ENCODE data around the gene PLA2G2D.
"Not testable (repeated sequence)": the region's sequence is repeated elsewhere in the genome, so short reads cannot be mapped to it uniquely, and the experiment has no call there.

PLA2G2D gene

DNA sequence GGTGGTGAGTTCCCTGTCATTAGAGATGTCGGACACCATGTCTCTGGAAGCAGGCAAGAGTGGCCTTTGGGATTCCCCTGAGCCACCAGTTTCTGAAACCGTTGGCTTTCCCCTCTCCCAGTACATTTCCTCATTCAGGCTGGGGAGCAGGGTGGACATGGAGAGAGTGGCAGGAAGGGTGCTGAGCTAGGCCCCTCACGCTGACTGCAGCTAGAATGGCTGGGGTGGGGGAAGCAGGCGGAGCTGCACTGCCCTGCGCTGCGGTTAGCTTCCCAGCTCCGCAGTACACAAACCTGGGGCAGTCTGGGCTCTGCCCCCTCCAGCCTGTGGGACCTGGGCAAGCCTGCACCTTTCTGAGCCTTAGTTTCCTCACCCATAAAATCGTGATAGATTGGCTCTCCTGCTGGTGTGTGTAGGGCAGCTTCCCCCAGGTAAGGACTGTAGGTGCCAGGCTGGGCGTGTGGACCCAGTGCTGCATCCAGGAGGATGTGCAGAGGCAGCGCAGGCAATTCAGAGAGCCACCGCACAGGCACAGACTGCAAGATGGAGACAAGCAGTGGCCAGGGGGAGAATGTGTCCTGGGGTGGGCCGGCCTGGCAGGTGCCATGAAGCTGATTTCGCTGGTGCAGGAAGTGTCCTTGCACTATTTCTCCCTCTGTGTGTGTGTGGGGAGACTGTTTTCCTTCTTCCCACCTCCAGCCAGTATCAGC lies 22.8 kb upstream of the PLA2G2D start:
- FAIRE-seq, result no peak

DNA sequence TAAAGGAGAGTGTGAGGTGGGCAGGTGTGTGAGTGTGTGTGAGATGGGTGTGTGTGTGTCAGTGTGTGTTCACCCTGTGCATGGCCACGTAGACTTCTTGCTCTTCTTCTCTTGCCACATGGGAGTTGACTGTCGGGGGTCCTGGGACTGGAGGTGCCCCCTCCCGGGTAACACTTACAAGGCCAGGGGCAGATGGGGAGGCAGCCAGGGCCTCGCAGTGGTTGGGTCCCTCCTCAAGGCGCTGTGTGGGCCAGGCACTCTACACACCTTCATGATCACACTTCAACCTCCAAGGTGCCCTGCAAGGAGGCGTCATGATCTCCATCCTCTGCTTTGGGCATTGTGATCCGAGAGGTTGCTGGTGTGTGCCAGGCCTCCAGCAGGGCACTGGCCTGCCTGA lies 22.1 kb upstream of the PLA2G2D start:
- FAIRE-seq, result no peak

- FAIRE-seq, result no peak
Measured at GRCh38 chr1:20141001-20141400, 21.7 kb upstream of the PLA2G2D start.

- no peak for FAIRE-seq
Measured at GRCh38 chr1:20139776-20140612, 20.7 kb upstream of the PLA2G2D start.

GRCh38 chr1:20138961-20139550 lies 19.7 kb upstream of the PLA2G2D start, which contains the start of gene PLA2G2F:
Gene PLA2G2F (plus strand): TSS chr1:20139323. CDS start chr1:20139428, 105 bp downstream.
- FAIRE-seq, result no peak

- no peak for FAIRE-seq
Measured at GRCh38 chr1:20138346-20138745, 19.0 kb upstream of the PLA2G2D start.

DNA sequence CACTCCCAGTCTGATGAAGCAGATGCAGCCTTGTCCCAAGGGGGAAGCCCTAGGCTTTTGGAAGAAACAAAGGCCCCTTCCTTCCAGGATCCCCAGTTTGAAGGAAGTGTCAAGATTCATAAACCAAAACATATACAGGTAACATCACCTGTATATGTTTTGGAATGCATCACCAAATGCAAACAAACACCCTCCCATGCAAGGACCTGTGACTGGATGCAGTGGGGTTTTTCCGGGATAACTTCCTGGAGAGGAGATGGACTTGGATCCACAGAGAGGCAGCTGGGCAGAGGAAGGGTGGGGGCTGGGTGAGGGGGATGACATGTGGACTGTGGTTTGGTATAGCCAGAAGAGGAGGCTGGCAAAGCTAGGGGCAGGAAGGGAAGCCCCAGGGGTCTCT lies 18.3 kb upstream of the PLA2G2D start:
- no peak for FAIRE-seq

GRCh38 chr1:20137055-20137454 lies 17.7 kb upstream of the PLA2G2D start:
- no peak for FAIRE-seq

DNA sequence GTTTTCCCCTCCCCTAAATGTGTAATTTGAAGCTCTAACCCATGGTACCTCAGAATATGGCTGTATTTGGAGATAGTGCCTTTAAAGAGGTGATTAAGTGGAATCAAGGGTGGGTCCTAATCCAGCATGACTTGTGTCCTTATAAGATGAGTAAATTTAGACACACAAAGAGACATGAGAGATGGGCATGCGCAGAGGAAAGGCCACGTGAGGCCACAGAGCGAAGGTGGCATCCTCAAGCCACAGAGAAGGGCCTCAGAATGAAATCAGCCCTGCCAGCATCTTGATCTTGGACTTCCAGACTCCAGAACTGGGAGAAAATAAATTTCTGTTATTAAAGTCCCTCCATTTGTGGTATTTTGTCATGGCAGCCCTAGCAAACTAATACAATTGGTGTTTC lies 16.9 kb upstream of the PLA2G2D start:
- FAIRE-seq, result no peak

GRCh38 chr1:20134995-20135394 lies 15.7 kb upstream of the PLA2G2D start:
- FAIRE-seq, result no peak

- not testable (repeated sequence) for FAIRE-seq
Measured at GRCh38 chr1:20130518-20130917, 11.2 kb upstream of the PLA2G2D start.

- no peak for FAIRE-seq
Measured at GRCh38 chr1:20126806-20127440, 7.6 kb upstream of the PLA2G2D start.

DNA sequence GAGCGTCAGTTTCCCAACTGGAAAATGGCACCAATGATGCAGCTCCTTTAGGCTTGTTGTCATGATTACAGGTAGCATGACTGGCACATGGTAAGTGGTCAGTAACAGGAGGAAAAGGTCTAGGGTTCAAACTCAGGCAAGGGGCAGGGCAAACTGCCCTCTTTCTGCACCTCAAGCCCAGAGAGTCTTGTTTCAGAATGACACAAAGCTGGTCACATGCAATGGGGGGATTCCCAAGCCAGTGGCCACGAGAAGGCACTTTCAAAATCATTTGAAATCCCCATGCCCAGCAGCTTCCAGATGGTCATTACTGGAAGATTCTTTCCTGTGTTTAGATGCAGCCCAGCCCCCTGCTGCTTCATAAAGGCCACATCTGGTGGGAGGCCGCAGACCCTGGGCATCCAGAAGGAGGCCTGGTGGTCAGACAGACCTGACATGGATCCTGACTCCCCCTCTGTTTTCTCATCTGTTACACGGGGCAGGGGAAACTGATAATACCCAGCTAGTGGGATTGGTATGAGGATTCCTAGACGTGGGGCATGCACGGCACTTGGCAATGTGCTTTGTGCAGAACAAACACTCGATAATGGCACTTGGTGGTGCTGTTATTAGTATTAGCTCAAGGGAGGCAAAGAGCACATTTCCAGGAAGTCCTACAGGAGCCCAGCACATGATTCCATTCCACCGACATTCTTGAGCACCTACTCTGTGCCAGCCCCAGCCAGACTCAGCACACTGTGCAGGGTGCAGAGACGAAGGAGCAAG lies 6.9 kb upstream of the PLA2G2D start:
- no peak for FAIRE-seq

DNA sequence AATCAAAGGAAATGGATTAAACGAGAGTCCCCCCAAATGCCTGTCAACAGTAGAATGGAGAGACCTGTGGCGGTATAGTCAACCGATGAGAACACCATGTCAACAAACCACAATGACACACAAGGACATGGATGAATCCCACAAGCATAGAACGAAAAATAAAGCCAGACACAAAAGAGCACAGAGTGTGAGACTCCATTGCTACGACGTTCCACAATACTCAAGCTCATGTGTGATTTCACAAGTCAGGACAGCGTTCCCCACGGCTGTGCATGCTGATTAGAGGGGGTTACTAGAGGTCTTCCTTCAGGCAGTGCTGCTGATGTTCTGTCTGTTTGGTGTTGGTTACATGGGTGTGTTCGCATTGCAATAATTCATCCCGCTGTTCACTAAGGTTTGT lies 5.8 kb upstream of the PLA2G2D start:
- no peak for FAIRE-seq

GRCh38 chr1:20124456-20125057 lies 5.2 kb upstream of the PLA2G2D start:
- no peak for FAIRE-seq

- FAIRE-seq, result no peak
Measured at GRCh38 chr1:20123722-20124455, 4.6 kb upstream of the PLA2G2D start.

DNA sequence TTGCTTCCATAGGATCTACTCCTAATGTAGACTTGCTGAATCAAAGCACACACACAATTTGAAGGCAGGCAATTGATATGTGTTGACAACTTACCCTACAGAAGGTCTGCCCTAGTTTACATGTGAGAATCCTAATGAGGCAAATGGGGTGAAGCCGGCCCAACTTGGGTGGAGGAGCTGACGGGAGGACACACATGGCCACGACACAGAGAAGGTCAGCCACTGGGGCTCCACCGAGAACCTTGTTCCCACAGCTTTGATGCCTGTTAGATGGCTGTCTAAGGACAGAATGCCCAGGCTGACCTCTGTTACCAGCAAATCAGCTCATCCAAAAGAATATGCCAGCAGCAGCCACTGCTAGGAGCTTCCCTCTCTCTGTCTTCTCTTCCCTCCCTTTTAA lies 1.5 kb upstream of the PLA2G2D start:
- FAIRE-seq, result no peak

GRCh38 chr1:20117236-20117635 lies 2.1 kb downstream of the PLA2G2D start:
- no peak for FAIRE-seq

DNA sequence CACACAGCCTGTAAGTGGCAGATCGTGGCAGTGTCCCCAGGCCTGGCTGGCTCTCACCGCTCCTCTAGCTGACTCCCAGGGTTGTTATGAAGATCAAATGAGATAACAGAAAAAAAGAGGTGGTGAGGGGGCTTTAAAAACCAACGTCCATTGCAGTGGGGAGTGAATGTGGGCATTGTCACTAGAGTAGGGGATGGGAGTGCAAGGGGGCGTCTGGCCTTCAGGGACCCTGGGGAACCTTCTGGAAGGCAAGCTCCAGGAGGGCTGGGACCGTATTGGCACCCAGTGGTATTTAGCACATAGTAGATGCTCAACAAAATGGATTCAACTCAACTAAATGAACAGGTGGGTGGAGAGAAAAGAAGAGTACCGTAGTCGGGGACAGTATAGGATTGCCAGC lies 3.4 kb downstream of the PLA2G2D start:
- FAIRE-seq, result no peak

GRCh38 chr1:20115479-20115878 lies 3.9 kb downstream of the PLA2G2D start:
- no peak for FAIRE-seq

DNA sequence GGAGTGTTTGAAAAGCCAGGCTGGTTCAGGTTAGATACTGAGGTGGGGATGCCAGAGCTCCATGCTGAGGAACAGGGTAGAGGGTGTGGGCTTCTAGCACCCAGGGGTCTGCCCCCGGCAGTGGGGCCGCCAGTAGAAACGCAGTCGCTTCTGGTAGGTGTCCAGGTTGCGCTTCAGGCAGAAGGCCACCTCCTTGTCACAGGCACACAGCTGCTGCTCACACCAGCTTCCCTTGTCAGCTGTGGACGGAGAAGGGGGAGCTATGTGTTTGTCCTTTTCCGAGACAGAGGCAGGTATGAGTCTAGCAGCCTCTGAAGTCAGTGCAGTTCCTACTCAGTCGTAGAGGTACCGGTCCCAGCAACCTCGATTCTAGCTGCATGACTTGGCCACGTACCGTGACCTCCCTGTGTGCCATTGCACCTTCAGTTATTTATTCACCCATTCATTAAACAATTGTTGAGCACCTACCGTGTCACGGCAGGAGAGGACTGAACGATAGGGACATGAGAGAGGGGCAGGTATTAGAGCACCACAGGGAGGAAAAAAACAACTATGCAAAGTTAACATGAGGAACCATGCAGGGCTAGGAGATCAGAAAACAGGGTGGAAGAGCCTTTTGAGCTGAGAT lies 5.2 kb downstream of the PLA2G2D start:
- no peak for FAIRE-seq

All from A204.1 (cell line).